MM.1S (cell line): ENCODE results near the gene COMP.

Experiments used
- CTCF ChIP-seq: fragments of 300-600 bp; sonication (generic); IDR thresholded peaks from 2 replicates; pipeline ENCODE4 v1.5.1; 2016; ENCODE audit warnings: antibody characterized with exemption, low read length, mixed read lengths
- EZH2 ChIP-seq: fragments of 300-600 bp; sonication (generic); optimal IDR thresholded peaks from 2 replicates; pipeline ENCODE3; 2017; ENCODE audit warnings: low read depth, mild to moderate bottlenecking, antibody characterized with exemption, low read length, mixed read lengths

GRCh38 chr19:18794029-18794313 is 2.9 kb upstream of the COMP start:
- TF ChIP-seq CTCF (no peak), EZH2 (no peak)
